ENCODE measurements around the gene PACRG.
A peak's percentile ranks its signal among the peaks of the same experiment; 100 is the strongest.

The PACRG gene

GRCh38 chr6:162777091-162777490 is 49.3 kb downstream of the PACRG start:
- DNase-seq, result no peak

- no peak for DNase-seq
Observed at GRCh38 chr6:162778603-162779002, 50.8 kb downstream of the PACRG start.

- DNase-seq, result no peak
Observed at GRCh38 chr6:162785632-162786242, 58.0 kb downstream of the PACRG start.

GRCh38 chr6:162798546-162799266 is 70.9 kb downstream of the PACRG start:
- DNase-seq, result no peak

GRCh38 chr6:162814426-162814973 is 86.7 kb downstream of the PACRG start:
- DNase-seq, result no peak

- DNase-seq, result no peak
Observed at GRCh38 chr6:162817196-162817595, 89.4 kb downstream of the PACRG start.

GRCh38 chr6:162819284-162819683 is 91.5 kb downstream of the PACRG start:
- DNase-seq, result no peak

- peak in 1 of 56 donors; percentile 1 for DNase-seq
Observed at GRCh38 chr6:162821102-162821501, 93.3 kb downstream of the PACRG start.

GRCh38 chr6:162825597-162825996 is 97.8 kb downstream of the PACRG start:
- no peak for DNase-seq

- no peak for DNase-seq
Observed at GRCh38 chr6:162829013-162829742, 101.4 kb downstream of the PACRG start.

GRCh38 chr6:162833776-162834175 is 106.0 kb downstream of the PACRG start:
- DNase-seq, result no peak

GRCh38 chr6:162845972-162846371 is 118.2 kb downstream of the PACRG start:
- no peak for DNase-seq

GRCh38 chr6:162846723-162847122 is 118.9 kb downstream of the PACRG start:
- DNase-seq, result no peak

GRCh38 chr6:162849269-162849668 is 121.5 kb downstream of the PACRG start:
- peak in 21 of 56 donors; percentile 16 to 59 (median 33) for DNase-seq

GRCh38 chr6:162852192-162852591 is 124.4 kb downstream of the PACRG start:
- DNase-seq, result no peak

- peak in 2 of 56 donors; percentile 11 to 26 for DNase-seq
Observed at GRCh38 chr6:162852840-162853577, 125.2 kb downstream of the PACRG start.

GRCh38 chr6:162854228-162854627 is 126.5 kb downstream of the PACRG start:
- no peak for DNase-seq

GRCh38 chr6:162854734-162855191 is 127.0 kb downstream of the PACRG start:
- peak in 26 of 56 donors; percentile 14 to 62 (median 36) for DNase-seq

GRCh38 chr6:162856885-162857284 is 129.1 kb downstream of the PACRG start:
- DNase-seq, result peak in 51 of 56 donors; percentile 25 to 96 (median 69)

GRCh38 chr6:162857326-162857725 is 129.6 kb downstream of the PACRG start:
- DNase-seq, result peak in 4 of 56 donors; percentile 39 to 66 (median 46)

GRCh38 chr6:162862462-162862861 is 134.7 kb downstream of the PACRG start:
- no peak for DNase-seq
